HG03135 (cell line): ENCODE measurements around the gene KIFAP3.
"Not testable (repeated sequence)": the region's sequence is repeated elsewhere in the genome, so short reads cannot be mapped to it uniquely, and the experiment has no call there.

Experiments used
- ATAC-seq: cut with Tn5 transposase; IDR thresholded peaks from one replicate; pipeline ENCODE4 v1.9.1; 2021; ENCODE audit warnings: mild to moderate bottlenecking, moderate library complexity; ENCODE audit not compliant: unreplicated experiment

KIFAP3 gene

DNA sequence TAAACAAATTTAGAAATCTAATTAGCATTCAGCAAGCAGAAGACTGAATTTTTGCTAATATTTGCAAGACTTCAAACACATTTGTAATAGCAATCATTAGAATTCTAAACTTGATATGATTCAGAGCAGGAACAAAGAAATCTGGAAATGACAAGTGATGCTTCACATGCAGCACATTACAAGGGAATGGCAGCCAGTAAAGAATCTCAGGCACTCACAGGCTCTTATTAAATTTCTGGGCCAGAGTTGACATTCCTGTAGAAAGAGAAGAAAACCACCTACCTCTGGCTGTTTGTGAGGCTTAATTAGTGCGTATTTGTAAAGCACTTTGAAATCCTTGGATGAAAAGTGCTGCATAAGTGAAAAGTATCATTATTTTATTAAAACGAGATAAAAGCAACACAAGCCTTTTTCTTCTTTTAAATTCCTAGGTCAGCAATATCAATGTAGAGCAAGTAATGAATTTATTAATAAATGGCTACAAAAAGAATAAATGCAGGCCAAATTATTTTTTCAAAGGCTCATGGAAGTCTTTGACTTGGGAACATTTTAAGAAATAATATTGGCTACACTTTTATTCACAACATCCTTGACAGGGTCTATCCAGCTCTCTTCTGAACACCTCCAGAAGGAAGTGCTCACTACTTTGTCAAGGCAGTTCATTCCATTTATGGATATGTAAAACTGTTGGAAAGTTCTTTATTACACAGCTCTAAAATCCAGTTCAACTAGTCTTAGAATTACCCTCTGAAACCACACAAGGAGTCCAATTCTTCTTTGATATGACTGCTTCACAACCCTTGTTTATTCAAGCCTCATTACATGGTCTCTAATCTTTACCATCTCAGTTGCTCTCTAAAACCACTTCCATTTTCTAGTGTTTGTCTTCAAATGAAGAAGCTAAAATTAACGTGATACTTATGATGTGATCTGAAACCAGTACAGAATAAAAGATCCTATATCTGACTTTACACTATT, 148.7 kb downstream of the KIFAP3 start:
- ATAC-seq, result peak; percentile 62

DNA sequence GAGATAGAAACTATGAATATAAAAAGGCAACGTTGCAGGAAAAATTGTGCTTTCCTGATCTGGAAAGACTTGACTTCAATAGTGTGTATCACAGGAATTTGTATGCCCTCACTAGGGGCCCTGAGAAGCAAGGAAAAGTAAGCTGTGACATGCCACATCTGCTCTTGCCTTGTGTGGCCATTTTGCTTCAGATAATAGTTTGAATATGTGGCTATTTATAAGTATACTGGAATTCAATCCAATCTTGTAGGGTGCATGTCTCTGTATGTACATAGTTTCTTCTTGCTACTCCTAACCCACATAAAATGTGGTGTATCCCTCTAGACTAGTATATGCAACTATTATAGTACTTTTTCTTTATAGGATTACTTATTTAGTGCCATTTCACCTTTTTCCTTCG, 149.7 kb downstream of the KIFAP3 start:
- no peak for ATAC-seq

DNA sequence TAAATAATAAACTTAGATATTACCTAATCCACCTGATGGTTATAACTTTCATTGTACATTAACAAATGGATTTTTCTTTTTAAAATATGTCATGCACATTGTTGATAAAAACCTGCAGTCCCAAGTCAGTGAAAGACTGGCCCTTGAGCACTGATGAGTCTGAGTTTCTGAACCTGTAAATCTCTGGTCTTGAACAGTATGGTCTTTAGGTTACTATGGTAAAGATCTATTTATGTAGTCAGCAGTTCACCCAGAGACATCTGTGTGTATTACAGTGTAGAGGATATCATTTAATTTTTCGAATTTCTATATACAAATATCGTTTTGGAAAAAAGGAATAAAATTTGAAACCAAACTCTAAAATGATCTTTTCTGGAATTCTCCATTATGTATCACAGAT, 150.4 kb downstream of the KIFAP3 start:
- no peak for ATAC-seq

DNA sequence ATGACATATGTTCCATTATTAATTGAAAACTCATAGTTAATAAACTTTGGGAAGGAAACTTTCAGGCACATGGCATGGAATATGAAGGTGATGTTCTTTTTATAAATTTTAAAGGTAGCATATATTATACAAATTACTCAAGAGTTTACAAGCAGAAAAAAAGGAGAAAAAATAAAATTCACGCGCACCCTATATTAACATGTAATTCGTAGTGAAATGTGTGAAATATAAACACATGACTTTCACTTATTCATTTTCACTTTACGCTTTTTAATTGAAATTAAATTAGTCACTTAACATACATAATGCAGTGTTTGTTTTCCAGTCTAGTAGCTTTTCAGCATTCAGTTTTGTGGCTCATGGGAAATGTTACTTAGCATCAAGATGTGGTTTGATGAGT, 153.4 kb downstream of the KIFAP3 start:
- ATAC-seq, result no peak

DNA sequence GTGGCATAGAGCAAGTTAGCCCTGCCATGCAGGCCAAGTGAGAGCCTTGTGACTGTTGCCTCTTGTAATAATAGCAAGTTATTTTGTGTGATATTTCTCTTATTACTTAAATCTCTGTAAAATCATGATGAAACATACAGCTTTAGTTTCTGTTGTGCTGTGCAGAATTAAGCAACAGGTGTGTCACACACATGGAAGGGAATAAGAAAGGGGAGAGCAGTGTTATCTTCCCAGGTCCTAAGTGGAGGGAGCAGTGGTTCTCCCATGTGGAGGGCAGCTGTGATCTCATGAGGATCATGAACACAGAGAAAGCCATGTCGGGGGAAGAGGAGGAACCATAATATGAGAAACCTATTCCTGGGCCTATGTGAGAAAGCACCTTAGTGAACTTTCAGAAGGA, 155.6 kb downstream of the KIFAP3 start:
- no peak for ATAC-seq

DNA sequence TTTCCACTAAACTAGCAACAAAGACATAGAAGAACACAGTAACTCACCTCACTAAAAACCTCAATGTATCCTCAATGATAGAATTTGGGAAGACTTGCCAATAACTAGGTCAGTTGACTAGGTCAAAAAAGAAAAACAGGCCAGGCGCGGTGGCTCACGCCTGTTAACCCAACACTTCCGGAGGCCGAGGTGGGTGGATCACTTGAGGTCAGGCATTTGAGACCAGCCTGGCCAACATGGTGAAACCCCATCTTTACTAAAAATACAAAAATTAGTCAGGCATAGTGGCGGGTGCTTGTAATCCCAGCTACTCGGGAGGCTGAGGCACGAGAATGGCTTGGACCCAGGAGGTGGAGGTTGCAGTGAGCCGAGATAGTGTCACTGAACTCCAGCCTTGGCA, 156.3 kb downstream of the KIFAP3 start:
- not testable (repeated sequence) for ATAC-seq

DNA sequence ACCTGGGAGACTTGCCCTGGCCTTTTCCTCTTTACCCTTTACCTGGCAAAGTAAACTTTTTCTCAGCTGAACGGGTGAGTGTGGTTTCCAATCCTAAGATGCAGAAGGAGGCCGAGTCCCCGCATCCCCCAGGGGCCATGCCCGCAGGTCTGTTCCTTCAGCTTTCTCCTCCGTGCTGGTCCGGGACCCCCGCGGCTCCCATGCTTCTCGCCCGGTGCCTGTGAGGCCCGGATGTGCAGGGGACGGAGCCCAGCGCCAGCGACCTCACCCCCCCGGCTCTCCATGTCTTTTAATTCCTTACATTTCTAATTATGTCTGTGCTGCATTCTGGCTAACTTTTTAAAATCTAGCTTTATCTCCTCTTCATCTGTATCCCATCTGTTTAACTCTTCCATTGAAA, 159.3 kb downstream of the KIFAP3 start:
- no peak for ATAC-seq

DNA sequence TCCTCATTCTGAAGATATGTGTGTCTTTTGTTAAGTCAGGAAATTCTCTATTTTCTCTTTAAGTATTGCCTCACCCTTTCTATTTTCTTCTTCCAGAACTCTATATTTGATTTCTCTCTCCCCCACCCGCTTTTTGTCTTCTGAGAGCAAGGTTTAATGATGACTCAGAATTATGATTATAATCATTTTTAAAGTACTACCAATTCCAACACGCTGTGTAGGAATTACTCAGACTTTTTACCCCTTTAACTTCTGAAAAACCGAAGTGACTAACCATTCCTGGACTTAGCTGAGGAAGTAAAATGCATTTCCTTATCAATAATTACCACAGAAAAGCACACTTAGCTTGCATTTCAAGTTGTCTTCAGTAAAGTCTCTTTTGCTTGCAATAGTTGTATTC, 160.0 kb downstream of the KIFAP3 start:
- ATAC-seq, result no peak

DNA sequence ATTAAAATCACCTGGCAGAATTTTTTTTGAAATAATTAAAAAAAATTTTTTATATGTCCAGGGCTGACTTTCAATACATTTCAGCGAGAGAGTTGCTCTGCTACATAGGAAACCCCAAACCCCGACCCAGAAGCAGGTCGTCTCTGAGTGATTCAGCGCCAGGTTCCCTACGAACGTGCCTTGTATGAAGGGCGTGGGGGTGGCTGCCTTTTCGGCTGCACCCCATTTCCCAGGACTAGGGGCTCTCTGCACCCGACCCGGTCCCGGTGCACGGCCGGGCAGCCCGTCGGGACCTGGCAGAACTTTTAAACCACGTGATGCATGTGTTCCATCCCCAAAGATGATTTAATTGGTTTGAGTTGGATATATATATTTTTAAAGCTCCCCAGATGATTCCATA, 165.0 kb downstream of the KIFAP3 start:
- ATAC-seq, result no peak

DNA sequence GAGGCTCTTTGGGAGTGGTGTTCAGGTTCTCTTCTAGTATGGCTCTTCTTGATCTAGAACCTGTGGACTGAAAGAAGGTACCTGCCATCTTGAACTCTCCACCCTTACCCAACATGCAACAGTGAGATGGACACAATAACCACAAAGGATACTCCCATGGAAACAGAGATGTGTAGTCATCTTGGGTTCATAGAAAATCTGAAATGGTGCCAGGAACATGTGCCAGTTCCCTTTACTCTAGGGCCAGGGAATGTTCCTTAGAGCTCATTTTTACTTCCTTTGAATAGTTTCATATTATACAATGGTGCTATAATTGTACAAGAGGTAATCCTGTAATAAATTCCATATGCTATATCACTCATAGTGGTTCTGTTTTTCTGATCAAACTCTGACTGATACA, 167.6 kb downstream of the KIFAP3 start:
- ATAC-seq, result no peak

DNA sequence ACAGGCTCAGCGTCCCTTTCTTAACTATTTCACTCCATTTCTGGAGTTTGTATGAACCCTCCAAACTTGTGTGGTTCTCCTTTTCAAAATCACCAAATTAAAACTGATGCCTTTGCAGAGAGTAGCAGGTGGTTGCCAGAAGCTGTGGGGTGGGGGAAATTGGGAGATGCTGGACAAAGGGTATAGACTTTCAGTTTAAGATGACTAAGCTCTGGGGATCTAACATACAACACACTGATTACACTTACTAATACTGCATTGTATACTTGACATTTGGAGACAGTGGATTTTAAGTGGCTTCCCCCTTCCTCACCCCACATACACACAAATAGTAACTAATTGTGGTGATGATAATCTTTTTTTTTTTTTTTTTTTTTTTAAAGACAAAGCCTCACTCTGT, 169.7 kb downstream of the KIFAP3 start:
- ATAC-seq, result no peak

DNA sequence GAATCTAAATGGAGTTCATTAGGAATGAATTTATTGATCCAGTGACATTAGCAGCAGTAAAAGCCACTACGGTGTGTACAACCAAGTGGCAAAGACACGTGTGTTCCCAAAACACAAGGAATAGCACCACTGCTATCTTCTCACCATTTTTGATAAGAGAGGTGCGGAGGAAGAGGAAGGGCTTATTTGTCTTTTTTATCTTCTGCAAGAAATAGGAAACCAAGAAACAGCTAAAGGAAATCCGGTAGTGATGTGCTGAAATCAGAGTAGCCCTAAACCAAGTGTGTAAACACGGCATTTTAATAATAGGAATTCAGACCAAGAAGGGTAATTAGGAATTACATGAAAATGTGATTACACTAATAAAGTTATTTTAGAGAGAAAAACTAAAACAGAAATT, 171.7 kb downstream of the KIFAP3 start:
- no peak for ATAC-seq

DNA sequence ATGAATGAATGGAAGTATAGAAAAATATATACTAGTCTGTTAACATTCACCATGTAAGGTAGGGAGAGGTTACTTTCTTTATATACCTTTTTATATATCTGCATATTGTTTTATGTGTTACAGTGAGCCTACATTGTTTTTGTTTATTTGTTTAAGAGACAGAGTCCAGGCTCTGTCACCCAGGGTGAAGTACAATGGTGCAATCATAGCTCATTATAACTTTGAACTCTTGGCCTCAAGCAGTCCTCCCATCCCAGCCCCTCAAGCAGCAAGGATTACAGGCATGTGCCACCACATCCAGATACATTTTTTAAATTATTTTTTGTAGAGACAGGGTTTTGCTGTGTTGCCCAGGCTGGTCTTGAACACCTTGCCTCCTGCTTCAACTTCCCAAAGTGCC, 173.4 kb downstream of the KIFAP3 start:
- ATAC-seq, result no peak

DNA sequence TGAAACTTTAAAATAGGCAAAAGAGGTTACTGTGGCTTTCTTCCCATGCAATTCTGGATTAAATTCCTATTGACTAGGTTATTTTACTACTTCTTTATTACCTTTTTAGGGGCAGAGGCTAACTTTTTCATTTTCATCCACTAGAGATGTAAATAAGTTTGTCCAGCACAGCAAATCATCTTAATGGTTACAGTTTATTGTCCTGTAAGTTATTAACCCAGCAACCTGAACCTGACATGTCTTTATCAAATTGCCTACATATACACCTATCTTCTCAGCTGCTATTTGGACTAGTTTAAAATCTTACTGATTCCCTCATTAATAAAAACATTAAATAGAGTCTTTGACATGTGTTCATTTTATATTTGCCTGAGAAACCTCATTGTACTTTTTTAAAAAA, 173.9 kb downstream of the KIFAP3 start:
- no peak for ATAC-seq

DNA sequence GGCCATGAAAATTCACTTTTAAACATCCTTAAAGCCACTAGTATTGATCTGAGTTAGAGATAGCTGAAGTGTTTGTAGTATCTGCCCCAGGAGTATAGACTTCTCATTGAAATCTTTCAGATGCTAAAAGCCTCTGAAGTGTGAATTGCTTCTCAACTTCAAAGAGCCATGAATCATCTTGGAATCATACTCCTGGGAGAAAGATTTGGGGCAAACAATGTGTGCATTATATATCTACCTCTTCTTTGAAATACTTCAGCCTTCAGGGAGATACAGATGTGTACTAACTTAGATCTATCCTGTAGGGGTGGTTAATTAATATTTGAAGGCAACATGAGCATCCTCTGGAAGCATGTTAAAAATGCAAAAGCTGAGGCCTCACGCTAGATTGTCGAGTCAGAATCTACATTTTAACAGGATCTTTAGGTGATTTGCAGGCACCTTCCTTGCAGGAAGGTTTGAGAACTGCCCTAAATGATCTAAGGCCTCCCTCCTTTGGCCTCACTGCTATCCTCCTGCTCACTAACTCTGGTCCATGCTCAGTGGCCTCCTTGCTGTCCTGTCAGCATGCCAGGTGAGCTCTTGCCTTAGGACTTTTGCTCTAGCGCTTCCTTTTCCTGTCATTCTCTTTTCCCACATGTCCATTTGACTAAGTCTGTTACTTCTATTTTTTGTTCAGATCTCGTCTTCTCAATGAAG, 174.8 kb downstream of the KIFAP3 start:
- ATAC-seq, result no peak

DNA sequence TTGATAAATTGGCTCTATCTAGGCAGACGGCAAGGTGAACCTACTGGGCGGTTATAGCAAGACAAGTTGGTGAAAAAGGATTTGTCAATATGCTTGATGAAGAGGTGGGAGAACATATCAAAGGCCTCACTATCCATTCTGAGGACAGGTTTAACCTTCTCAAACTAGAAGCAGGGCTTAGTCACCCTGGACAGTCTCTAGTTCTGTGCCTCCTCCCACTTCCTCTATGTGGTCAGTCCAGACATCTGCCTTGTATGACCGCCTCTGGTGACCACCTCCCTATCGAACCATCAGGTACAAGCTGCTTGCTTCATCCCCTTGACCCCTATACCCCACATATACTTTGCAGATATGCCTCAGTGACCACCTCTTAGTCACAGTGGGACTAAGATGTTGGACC, 178.5 kb downstream of the KIFAP3 start:
- ATAC-seq, result no peak

DNA sequence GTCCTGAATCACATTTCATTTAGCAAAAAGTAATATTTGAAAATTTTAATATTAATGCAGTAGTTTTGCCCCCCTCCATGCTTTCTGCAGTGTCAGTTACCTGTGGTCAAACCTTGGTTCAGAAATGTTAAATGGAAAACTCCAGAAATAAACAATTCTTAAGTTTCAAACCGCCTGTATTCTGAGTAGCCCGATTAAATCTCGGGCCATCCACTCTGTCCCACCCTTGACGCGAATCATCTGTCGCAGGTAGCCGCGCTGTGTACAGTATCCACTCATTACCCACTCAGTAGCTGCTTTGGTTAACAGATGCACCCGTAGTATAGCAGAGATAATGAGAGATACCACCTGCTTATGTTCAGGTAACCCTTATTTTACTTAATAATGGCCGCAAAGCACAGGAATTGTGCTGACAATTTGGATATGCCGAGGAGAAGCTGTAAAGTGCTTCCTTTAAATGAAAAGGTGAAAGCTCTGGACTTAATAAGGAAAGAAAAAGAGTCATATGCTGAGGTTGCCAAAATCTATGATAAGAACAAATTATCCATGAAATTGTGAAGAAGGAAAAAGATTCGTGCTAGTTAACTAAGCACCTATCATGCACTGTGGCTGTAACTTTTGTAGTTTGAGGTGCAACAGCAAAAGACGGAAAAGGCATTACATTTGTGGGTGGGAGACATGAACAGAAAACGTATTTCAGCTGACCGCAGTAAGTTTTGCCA, 179.9 kb downstream of the KIFAP3 start:
- ATAC-seq, result no peak

DNA sequence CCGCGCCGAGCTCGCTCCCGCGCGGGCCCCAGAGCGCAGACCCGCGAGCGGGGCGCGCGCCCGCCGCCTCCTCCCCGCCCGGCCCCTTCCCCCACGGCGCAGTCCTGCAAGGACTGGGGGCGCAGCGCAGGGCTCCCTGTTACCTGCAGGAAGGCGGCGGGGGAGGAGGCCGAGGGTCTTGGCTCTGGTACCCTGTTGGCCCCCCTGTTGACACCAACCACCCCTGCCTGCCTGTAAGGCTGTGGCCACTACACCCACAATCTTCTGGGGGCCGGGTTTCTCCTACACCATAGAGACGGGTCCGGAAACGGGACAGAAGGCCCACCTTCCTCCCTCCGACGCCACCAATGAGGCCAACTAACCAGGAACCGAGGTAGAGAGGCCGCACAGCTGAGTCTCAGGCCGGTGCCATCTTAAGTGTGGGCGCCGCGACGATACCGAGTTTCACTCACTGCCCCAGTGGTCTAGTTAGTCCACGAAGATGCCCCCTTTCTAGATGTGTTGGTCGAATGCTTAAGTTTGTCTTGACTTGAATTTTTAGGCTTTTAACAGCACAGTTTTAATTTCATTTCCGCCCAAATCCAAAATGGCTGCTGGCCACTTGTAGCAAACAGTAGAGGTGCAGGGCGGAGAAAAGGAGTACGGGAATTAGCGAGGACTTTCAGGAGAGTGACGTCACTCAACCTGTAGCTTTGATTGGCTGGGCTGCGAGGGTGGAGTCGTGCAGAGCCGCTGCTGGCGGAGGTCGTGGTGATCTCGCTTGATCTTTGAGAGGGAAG, 180.7 kb downstream of the KIFAP3 start, which contains the start of gene SCYL3:
Gene SCYL3, minus strand, starts transcription at position 252 of the 779 bp plus-strand sequence. CDS start 5,056 bp downstream, outside the sequence.
- peak; percentile 89 for ATAC-seq

DNA sequence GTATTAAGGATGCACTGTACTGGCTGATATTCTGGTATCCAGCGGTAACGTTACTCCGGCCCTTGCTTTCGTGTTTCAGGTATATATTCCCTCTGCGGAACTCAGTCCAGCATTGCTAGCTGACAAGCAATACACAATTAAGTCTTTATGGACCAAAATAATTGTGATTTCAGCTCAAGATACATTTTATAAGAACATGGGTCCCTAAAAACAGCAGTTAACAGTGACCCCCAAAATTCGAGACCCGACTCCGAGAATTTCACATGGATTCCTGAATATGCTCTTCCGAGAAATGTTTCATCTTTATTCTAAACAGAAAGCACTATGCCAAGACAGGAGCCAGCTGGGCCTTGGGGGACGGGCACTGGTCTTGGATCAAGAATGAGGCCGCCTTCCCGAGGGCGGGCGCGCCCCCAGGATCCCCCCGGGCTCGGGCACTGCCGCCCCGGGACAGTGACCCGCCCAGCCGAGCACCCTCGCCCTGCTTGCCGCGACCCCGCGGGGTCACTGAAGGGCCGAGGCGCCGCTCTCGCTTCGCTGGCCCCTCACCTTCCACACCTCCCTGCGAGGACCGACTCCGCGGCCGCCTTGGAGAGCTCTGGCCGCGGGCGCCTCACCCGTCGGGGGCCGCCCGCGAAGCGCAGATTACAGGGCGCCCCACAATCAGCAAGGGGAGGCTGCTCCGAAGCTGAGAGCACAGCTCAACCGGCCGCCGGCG, 181.4 kb downstream of the KIFAP3 start:
- no peak for ATAC-seq
